Activated CD8-positive, alpha-beta memory T cell treated with anti-CD3 and anti-CD28 coated beads for 48 hours (primary cell): ENCODE data around the gene DNMT1.
"Not testable (repeated sequence)": the region's sequence is repeated elsewhere in the genome, so short reads cannot be mapped to it uniquely, and the experiment has no call there.

Experiments
- DNase-seq, 3 experiments: peaks; one replicate each; pipeline ENCODE4 v3.0.0-alpha.2; 2020; ENCODE audit warnings: low read depth in 2 of 3, low spot score in 2 of 3

Gene DNMT1

GRCh38 chr19:10222201-10222890, 27.6 kb upstream of the DNMT1 start:
- no peak for DNase-seq

DNA sequence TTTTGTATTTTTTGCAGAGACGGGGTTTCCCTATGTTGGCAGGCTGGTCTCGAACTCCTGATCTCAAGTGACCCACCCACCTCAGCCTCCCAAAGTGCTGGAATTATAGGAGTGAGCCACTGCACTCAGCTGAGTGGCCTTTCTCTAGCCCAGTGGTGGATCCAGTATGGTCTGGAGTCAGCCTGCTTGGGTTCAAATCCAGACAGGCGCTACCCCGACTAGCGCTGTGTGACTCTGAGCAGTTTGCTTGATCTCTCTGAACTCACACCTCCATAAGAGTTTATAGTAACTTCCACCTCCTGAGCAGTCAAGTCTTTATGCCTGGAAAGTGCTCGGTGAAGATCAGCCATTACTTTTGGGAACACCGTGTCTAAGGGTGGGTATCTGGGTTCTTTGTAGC, 25.9 kb upstream of the DNMT1 start:
- DNase-seq = no peak

GRCh38 chr19:10219678-10220077, 24.9 kb upstream of the DNMT1 start:
- DNase-seq = peak in 1 of 3 experiments; percentile 17

DNA sequence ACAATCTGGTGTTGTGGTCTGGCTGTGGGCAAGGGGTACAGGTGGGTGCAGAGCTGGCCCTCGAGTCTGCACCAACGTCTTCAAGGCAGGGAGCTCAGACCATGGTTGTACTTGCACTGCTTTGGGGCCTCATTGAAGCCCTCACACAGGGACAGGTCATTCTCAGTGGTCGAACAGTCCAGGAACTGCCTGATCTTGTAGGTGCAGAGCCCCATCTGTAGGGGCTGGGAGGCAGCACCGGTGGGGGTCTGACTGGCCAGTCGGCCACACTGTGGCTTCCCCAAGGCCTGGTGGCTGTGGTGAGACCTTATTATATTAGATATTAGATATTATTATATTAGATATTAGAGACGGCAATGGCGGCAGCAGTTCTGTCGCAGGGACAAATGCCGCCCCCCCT, 22.3 kb upstream of the DNMT1 start:
- no peak for DNase-seq

- no peak for DNase-seq
These were observed 20.0 kb upstream of the DNMT1 start for GRCh38 chr19:10214784-10215183.

GRCh38 chr19:10211691-10212090, 16.9 kb upstream of the DNMT1 start:
- no peak for DNase-seq

DNA sequence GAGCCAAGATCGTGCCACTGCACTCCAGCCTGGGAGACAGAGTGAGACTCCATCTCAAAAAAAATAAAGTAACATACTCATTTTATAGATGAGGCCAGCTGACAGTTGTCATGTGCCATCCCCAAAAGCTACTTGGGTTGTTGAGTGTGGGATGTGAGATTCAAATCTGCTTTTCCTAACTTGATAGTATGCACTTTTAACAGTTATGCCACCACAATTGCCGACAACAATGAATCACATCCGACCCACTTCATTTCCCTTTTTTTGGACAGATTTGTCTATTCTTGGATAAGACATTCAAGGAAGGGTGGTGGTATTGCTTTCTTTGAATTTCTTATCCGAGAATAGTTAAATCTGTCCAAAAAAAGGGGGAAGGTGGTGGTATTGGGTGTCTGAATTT, 16.3 kb upstream of the DNMT1 start:
- DNase-seq = no peak

- DNase-seq = no peak
These were observed 14.6 kb upstream of the DNMT1 start for GRCh38 chr19:10209315-10209714.

DNA sequence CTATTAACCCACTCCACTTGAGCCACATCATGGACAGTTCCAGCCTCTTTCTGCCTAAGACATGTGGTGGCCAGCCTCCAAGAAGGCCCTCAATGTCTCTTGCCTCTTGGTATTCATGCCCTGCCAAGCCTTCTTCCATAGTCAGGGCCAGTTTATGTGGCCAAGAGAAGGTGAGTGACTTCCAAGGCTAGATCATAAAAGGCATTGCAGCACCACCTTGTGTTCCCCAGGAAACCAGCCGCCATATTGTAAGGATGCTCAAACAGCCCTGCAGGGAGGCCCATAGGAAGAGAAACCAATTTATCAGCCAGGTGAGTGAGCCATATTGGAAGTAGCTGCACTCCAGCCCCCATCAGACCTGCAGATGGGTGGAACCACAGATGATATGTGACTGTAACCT, 12.3 kb upstream of the DNMT1 start:
- DNase-seq = no peak

DNA sequence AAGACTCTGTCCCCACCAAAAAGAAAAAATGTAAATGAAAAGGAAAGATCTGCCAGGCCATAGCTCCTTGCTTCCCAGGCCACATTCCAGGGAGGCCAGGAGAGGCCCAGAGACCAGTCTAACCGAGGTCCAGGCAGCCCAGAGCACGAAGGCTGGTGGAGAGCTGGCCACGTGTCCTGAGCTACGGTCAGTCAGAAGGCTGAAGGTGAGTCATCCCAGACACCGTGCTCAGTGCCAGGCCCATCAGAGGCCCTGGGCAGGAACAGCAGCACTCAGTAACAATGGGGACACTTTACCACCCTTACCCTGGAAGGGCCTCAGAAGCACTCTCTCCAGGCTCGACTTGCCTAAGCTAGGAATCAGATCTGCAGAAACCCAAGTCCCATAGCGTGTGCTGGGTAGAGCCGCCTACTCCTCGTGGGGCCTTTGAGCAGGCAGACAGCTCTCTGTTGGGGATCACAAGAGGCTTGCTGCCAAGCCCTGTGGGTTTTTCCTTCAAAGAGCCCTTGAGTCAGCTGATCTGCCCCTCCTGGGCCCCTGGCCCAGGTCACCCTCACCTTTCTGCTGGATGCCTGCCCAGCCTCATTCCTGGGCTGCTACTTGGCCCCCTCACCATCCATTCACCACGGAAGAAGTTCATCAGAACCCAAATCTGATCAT, 11.6 kb upstream of the DNMT1 start:
- DNase-seq = no peak

GRCh38 chr19:10205636-10206035, 10.9 kb upstream of the DNMT1 start:
- DNase-seq = no peak

- DNase-seq = no peak
These were observed 8.9 kb upstream of the DNMT1 start for GRCh38 chr19:10203686-10204085.

DNA sequence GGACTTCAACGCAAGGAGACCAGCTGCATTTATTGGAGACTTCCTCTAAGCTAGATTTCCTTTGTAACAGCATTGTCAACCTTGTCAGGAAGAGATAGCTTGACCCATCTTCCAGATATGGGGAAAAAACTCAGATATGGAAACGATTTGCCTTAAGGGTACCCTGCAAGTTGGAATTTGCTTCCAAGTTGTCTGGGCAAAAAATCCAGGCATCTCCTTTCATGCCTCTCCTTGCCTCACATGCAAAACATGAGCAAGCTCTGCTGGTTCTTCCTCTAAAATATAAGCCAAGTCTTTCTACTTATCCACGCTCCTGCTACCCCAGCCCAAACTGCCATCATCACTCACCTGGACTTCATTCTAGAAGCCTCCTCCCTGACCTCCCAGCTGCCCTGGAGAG, 6.4 kb upstream of the DNMT1 start:
- DNase-seq = no peak

GRCh38 chr19:10200101-10200500, 5.3 kb upstream of the DNMT1 start:
- not testable (repeated sequence) for DNase-seq

GRCh38 chr19:10198889-10199644, 4.3 kb upstream of the DNMT1 start:
- not testable (repeated sequence) for DNase-seq

DNA sequence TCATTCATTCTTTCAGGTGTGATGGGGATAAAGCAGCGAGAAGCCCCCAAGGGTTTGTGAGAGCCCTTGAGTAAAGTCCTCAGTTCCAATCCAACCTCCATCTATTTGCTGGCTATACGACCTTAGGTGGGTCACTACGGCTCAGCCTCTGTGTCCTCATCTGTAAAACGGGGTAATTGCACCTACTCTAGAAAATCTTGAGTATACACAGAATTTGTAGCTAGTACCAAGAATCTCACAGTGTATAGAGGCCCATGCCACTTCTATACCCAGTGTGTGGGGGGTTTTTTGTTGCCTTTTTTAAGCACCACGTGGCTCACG, 406 bp upstream of the DNMT1 start:
- no peak for DNase-seq

GRCh38 chr19:10193790-10194499, 808 bp downstream of the DNMT1 start:
- peak in 2 of 3 experiments; percentile 27 to 32 for DNase-seq

- DNase-seq = no peak
These were observed 1.8 kb downstream of the DNMT1 start for GRCh38 chr19:10192922-10193321.

DNA sequence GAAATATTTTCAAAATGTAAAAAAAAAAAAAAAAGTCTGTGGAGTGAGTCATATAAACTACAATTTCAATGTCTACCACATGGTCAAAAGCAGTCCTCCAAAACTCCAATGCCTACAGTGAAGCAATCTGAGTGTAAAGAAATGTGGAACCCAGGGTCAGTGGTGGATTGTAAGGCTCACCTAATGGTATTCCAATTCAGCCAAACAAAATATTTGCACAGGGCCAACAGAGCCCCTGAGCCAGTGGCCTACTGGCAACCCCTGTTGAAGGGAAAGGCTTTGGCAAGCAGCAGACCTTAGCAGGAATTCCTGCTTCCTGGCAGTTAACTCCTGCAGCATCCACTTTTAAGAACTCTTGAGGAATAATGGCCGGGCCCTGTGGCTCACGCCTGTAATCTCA, 3.4 kb downstream of the DNMT1 start:
- DNase-seq = no peak

- DNase-seq = no peak
These were observed 4.7 kb downstream of the DNMT1 start for GRCh38 chr19:10190026-10190425.

GRCh38 chr19:10189616-10190015, 5.1 kb downstream of the DNMT1 start:
- DNase-seq = peak in 1 of 3 experiments; percentile 11

- no peak for DNase-seq
These were observed 7.4 kb downstream of the DNMT1 start for GRCh38 chr19:10187315-10187714.
